IMR-90 (cell line): ENCODE data around the gene RALGPS1. TPM values are rescaled to one million over a fixed set of nuclear protein-coding genes. Genes with fewer than 3 reads are reported as not detected.

Source experiments
- ATAC-seq: fragments of 200-7000 bp; cut with Tn5 transposase; 2 replicates; pipeline ENCODE4 v1.9.1; 2020; ENCODE audit warnings: low read depth, mild to moderate bottlenecking, moderate library complexity
- BruUV-seq: library from RNA; stranded (reverse); fragments of 400-500 nt; replicated peaks from 2 replicates; lab custom pipeline; 2021; lab: Mats Ljungman, UMichigan
- CTCF ChIA-PET: fragments of 300-600 bp; formaldehyde crosslinking; extraction: SDS; loops from one replicate; lab custom pipeline; 2021; ENCODE audit warnings: antibody characterized with exemption; lab: Yijun Ruan, JAX
- POLR2A ChIA-PET: fragments of 300-600 bp; sonication (Branson Sonifier 250); formaldehyde crosslinking; loops from one replicate; lab custom pipeline; 2022; ENCODE audit warnings: antibody characterized with exemption; ENCODE audit not compliant: unreplicated experiment; lab: Charles Lee
- DNase-seq: peaks from one replicate; pipeline ENCODE4 v3.0.0; 2013
- H2AFZ ChIP-seq: replicated peaks from 2 replicates; pipeline ENCODE3; 2013; ENCODE audit warnings: low read length, mild to moderate bottlenecking; ENCODE audit not compliant: poor library complexity
- H2AK5ac ChIP-seq: 2 replicates; pipeline ENCODE4 v1.6.1; 2013; ENCODE audit warnings: low read depth, low read length, inconsistent platforms
- H2AK9ac ChIP-seq: replicated peaks from 2 replicates; pipeline ENCODE3; 2013; ENCODE audit warnings: mild to moderate bottlenecking, low read depth, low read length, moderate library complexity; ENCODE audit not compliant: poor library complexity
- H2BK120ac ChIP-seq: 2 replicates; pipeline ENCODE4 v1.6.1; 2013; ENCODE audit warnings: low read depth, low read length, inconsistent platforms
- H2BK15ac ChIP-seq: 3 replicates; pipeline ENCODE4 v1.6.1; 2013; ENCODE audit warnings: low read depth, low read length, inconsistent platforms
- H2BK20ac ChIP-seq: 2 replicates; pipeline ENCODE4 v1.6.1; 2013; ENCODE audit warnings: low read depth, mild to moderate bottlenecking, inconsistent platforms, low read length, moderate library complexity
- H2BK5ac ChIP-seq: 2 replicates; pipeline ENCODE4 v1.6.1; 2013; ENCODE audit warnings: mild to moderate bottlenecking, low read depth, low read length, inconsistent platforms; ENCODE audit not compliant: poor library complexity, severe bottlenecking
- H3K14ac ChIP-seq: replicated peaks from 2 replicates; pipeline ENCODE4 v1.6.1; 2013; ENCODE audit warnings: low read depth, low read length, inconsistent platforms
- H3K18ac ChIP-seq: 2 replicates; pipeline ENCODE4 v1.6.1; 2013; ENCODE audit warnings: low read depth, low read length, control low read depth
- H3K23ac ChIP-seq: 2 replicates; pipeline ENCODE4 v1.6.1; 2013; ENCODE audit warnings: low read depth, low read length, inconsistent platforms
- H3K27ac ChIP-seq: 2 replicates; pipeline ENCODE4 v1.5.1; 2013; ENCODE audit warnings: mild to moderate bottlenecking, control low read depth, low read length; ENCODE audit not compliant: insufficient read depth
- H3K27me3 ChIP-seq: 2 replicates; pipeline ENCODE4 v1.6.1; 2013; ENCODE audit warnings: low read length; ENCODE audit not compliant: control insufficient read depth, insufficient read depth
- H3K36me3 ChIP-seq: 2 replicates; pipeline ENCODE4 v1.6.1; 2013; ENCODE audit warnings: low read length, mixed read lengths; ENCODE audit not compliant: control insufficient read depth, insufficient read depth
- H3K4ac ChIP-seq: 2 replicates; pipeline ENCODE4 v1.6.1; 2013; ENCODE audit warnings: low read depth, low read length, inconsistent platforms
- H3K4me1 ChIP-seq: 2 replicates; pipeline ENCODE4 v1.6.1; 2013; ENCODE audit warnings: low read length, mixed read lengths; ENCODE audit not compliant: control insufficient read depth, insufficient read depth
- H3K4me2 ChIP-seq: 2 replicates; pipeline ENCODE4 v1.6.1; 2013; ENCODE audit warnings: low read depth, mild to moderate bottlenecking, control low read depth, low read length, moderate library complexity
- H3K4me3 ChIP-seq: 2 replicates; pipeline ENCODE4 v1.5.1; 2013; ENCODE audit warnings: low read depth, mild to moderate bottlenecking, control low read depth, low read length, moderate library complexity; ENCODE audit not compliant: insufficient read depth
- H3K56ac ChIP-seq: 2 replicates; pipeline ENCODE4 v1.6.1; 2013; ENCODE audit warnings: low read length, inconsistent platforms; ENCODE audit not compliant: insufficient read depth; ENCODE audit errors: extremely low read depth
- H3K79me1 ChIP-seq, 2 experiments: 2 replicates each; pipeline ENCODE4 v1.6.1; 2013; ENCODE audit warnings: low read length in 2 of 2, inconsistent platforms in 1 of 2, low read depth in 1 of 2
- H3K9ac ChIP-seq: 2 replicates; pipeline ENCODE4 v1.6.1; 2013; ENCODE audit warnings: low read depth, low read length, control low read depth
- H3K9me1 ChIP-seq: 2 replicates; pipeline ENCODE4 v1.6.1; 2013; ENCODE audit warnings: low read length, inconsistent platforms; ENCODE audit not compliant: insufficient read depth
- H3K9me3 ChIP-seq: 2 replicates; pipeline ENCODE4 v1.6.1; 2013; ENCODE audit warnings: low read length; ENCODE audit not compliant: control insufficient read depth, insufficient read depth
- H4K20me1 ChIP-seq: 2 replicates; pipeline ENCODE4 v1.6.1; 2013; ENCODE audit warnings: low read length, inconsistent platforms; ENCODE audit not compliant: insufficient read depth
- H4K5ac ChIP-seq: 2 replicates; pipeline ENCODE4 v1.6.1; 2013; ENCODE audit warnings: mild to moderate bottlenecking, low read depth, low read length, control low read depth
- H4K8ac ChIP-seq, 2 experiments: 2 replicates each; pipeline ENCODE4 v1.6.1; 2013; ENCODE audit warnings: low read depth in 2 of 2, low read length in 2 of 2, control low read depth in 1 of 2, inconsistent platforms in 1 of 2
- H4K91ac ChIP-seq: 2 replicates; pipeline ENCODE4 v1.6.1; 2013; ENCODE audit warnings: low read depth, low read length, inconsistent platforms; ENCODE audit not compliant: insufficient read depth
- BHLHE40 ChIP-seq: fragments of 150-350 bp; IDR thresholded peaks from 2 replicates; pipeline ENCODE4 v1.6.1; 2016; ENCODE audit warnings: mild to moderate bottlenecking, low read depth, low read length
- CHD1 ChIP-seq: IDR thresholded peaks from 2 replicates; pipeline ENCODE4 v1.6.1; 2012; ENCODE audit warnings: low read depth, low read length, improper control_type of control experiment
- ELK1 ChIP-seq: fragments of 150-350 bp; IDR thresholded peaks from 2 replicates; pipeline ENCODE4 v1.6.1; 2016; ENCODE audit warnings: low read depth, mild to moderate bottlenecking, low read length, moderate library complexity, borderline replicate concordance
- MAZ ChIP-seq: IDR thresholded peaks from 2 replicates; pipeline ENCODE4 v1.6.1; 2012; ENCODE audit warnings: low read depth, mild to moderate bottlenecking, low read length, improper control_type of control experiment, moderate library complexity, borderline replicate concordance
- MXI1 ChIP-seq: IDR thresholded peaks from 2 replicates; pipeline ENCODE4 v1.6.1; 2012; ENCODE audit warnings: low read depth, mild to moderate bottlenecking, low read length, moderate library complexity, borderline replicate concordance
- POLR2A ChIP-seq: IDR thresholded peaks from 2 replicates; pipeline ENCODE4 v1.6.1; 2012; ENCODE audit warnings: mild to moderate bottlenecking, low read depth, low read length
- RCOR1 ChIP-seq: IDR thresholded peaks from 2 replicates; pipeline ENCODE4 v1.6.1; 2012; ENCODE audit warnings: mild to moderate bottlenecking, low read length, improper control_type of control experiment; ENCODE audit not compliant: insufficient replicate concordance
- SMC3 ChIP-seq: fragments of 150-350 bp; IDR thresholded peaks from 2 replicates; pipeline ENCODE4 v1.6.1; 2016; ENCODE audit warnings: low read depth, mild to moderate bottlenecking, antibody characterized with exemption, low read length, moderate library complexity
- WGBS, 2 experiments: methylation state at CpG; one replicate each; pipeline versions ENCODE4 v1.1.5 to v1.1.7; 2013; ENCODE audit warnings: missing lambda C conversion rate in 2 of 2; ENCODE audit not compliant: insufficient read length in 1 of 2; ENCODE audit errors: extremely low coverage in 2 of 2; 5-methylcytosine and 5-hydroxymethylcytosine counted together
- dilution Hi-C: fragments of 300-500 bp; cut with HindIII; formaldehyde crosslinking; loops from one replicate; pipeline ENCODE4 v1.14.3; 2018; ENCODE audit warnings: low sequenced_read_pairs; ENCODE audit not compliant: unreplicated experiment
- in situ Hi-C: fragments of 300-500 bp; cut with MboI; formaldehyde crosslinking; loops from 3 replicates; pipeline ENCODE4 v1.14.3; 2019; ENCODE audit warnings: low sequenced_read_pairs, inconsistent platforms, mixed read lengths
- intact Hi-C: fragments of 100-400 bp; cut with micrococcal nuclease; formaldehyde crosslinking; loops from 2 replicates; pipeline ENCODE4 v1.10.0; 2022
- polyA plus RNA-seq, 3 experiments: library from polyadenylated mRNA; depleted of rRNA; stranded (reverse); fragments of >200 nt; gene quantifications; 2 replicates each; pipeline ENCODE4 v1.2.3, GENCODE V29; 2012; ENCODE audit warnings: low replicate concordance in 1 of 3
- total RNA-seq: library from RNA; depleted of rRNA; stranded (reverse); fragments of >200 nt; gene quantifications from 2 replicates; pipeline ENCODE4 v1.2.3, GENCODE V29; 2012
- TF ChIP-seq, protein P1 (sequence below): fragments of 150-350 bp; IDR thresholded peaks from 2 replicates; pipeline ENCODE4 v1.6.1; 2017; ENCODE audit warnings: mild to moderate bottlenecking, antibody characterized with exemption, low read length, low read depth

RALGPS1 gene
- total and polyA plus RNA-seq, 2 of the 4 experiments (the other 2 are of a cell fraction) = 0.90 to 2.8 TPM

DNA sequence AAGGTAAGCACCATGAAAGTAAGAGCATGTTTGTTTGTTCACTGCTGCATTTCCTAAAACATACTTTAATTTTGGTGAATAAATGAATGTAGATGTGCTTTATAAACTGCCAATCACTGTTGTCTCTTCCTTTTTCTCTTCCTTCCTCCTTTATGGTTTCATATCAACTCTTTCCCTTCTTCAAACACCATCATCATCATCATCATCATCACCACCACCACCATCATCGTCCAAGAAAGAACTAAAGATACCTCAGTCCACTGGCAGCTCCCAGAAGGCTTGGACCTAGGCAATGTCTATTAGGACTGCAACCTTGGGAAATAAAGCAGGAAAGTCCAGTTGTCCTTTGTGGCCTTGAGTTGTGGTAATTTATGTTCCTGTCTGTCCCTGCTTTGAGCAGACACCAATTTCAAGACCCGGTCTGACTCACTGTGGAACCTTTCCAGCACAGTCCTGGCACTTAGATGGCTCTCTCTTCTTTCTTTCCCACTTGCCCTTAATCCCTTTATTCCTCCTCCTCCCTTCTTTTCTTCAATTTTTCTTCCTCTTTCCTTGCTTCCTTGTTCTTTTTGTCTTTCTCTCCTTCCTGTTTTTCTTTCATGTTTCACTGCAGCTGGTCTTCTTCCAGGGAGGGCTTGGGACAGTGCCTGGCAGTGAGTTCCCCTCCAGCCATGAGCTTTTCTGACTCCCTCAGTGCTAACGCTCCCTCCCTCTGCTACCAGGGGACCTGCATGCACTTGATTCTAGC lies 108.5 kb downstream of the RALGPS1 start:
- Histone ChIP-seq H3K27ac (no peak overlapping the region; the same call in 1 of the 2 replicates), H3K4me3 (no peak overlapping the region), H4K8ac (peak overlapping the region; percentile 12 to 13; a peak in 2 of 4 replicates), H4K5ac (peak overlapping the region; percentile 7; the same call in 1 of the 2 replicates), H2AFZ (no peak overlapping the region), H3K56ac (no peak overlapping the region), H3K4me1 (peaks cover 11% of the 10 kb centered on the region), H2BK5ac (no peak overlapping the region), H3K4me2 (no peak overlapping the region), H3K27me3 (no peaks in the 10 kb centered on the region), H3K36me3 (no peaks in the 10 kb centered on the region), H3K9me3 (no peaks in the 10 kb centered on the region), H2AK5ac (peak overlapping the region; percentile 55), H2BK20ac (peak overlapping the region; percentile 62), H3K18ac (peak overlapping the region; percentile 89), H3K23ac (peak overlapping the region; percentile 54), H3K9ac (no peak overlapping the region), H3K9me1 (peaks cover 9% of the 10 kb centered on the region), H2BK120ac (peak overlapping the region; percentile 88; the same call in 1 of the 2 replicates), H4K20me1 (no peaks in the 10 kb centered on the region), H3K4ac (peak overlapping the region; percentile 49), H4K91ac (peak overlapping the region; percentile 73), H2AK9ac (no peak overlapping the region), H3K79me1 (0 out of 4 replicates have a peak, but pooled peaks cover 0 to 4% of the 10 kb centered on the region in 2 experiments), H2BK15ac (peak overlapping the region; percentile 68; the same call in 2 of the 3 replicates), H3K14ac (peak overlapping the region; percentile 54)
- CTCF ChIA-PET = no interaction called here
- ATAC-seq = no peak
- intact Hi-C loops = no loop called here
- dilution Hi-C loops = no loop called here
- POLR2A ChIA-PET = no interaction called here
- DNase-seq = no peak
- TF ChIP-seq RCOR1 = no peak
- no peak for TF ChIP-seq CHD1
- TF ChIP-seq MAZ = no peak
- TF ChIP-seq ELK1 = no peak
- TF ChIP-seq POLR2A = no peak
- TF ChIP-seq, protein P1, sequence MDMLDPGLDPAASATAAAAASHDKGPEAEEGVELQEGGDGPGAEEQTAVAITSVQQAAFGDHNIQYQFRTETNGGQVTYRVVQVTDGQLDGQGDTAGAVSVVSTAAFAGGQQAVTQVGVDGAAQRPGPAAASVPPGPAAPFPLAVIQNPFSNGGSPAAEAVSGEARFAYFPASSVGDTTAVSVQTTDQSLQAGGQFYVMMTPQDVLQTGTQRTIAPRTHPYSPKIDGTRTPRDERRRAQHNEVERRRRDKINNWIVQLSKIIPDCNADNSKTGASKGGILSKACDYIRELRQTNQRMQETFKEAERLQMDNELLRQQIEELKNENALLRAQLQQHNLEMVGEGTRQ = no peak
- no peak for TF ChIP-seq BHLHE40
- no peak for TF ChIP-seq SMC3
- TF ChIP-seq MXI1 = no peak
- in situ Hi-C loops = no loop called here
- no TSS peak for BruUV-seq
- 83% methylated on average over 2 of the region's 3 CpGs; no CpG with 5 or more reads in 1 of the 2 experiments for WGBS, 2 experiments
